OCI-LY7 (cell line): ENCODE data around the gene BMPER. TPM values are rescaled to one million over a fixed set of nuclear protein-coding genes. Genes with fewer than 3 reads are reported as not detected.

Source experiments
- BruUV-seq: library from RNA; stranded (reverse); fragments of 400-500 nt; replicated peaks from 2 replicates; lab custom pipeline; 2021; lab: Mats Ljungman, UMichigan
- CTCF ChIA-PET: fragments of 300-600 bp; sonication (Branson Sonifier 250); formaldehyde crosslinking; loops from one replicate; lab custom pipeline; 2022; ENCODE audit warnings: antibody characterized with exemption; ENCODE audit not compliant: unreplicated experiment; lab: Charles Lee
- POLR2A ChIA-PET: fragments of 300-600 bp; sonication (Branson Sonifier 250); formaldehyde crosslinking; loops from one replicate; lab custom pipeline; 2022; ENCODE audit warnings: antibody characterized with exemption; lab: Charles Lee
- DNase-seq: peaks from one replicate; pipeline ENCODE4 v3.0.0-alpha.2; 2015; ENCODE audit warnings: low spot score
- H2AFZ ChIP-seq: fragments of 200-600 bp; sonication (generic), shearing (Covaris generic); 2 replicates; pipeline ENCODE4 v1.6.1; 2014; ENCODE audit warnings: mild to moderate bottlenecking, antibody characterized with exemption, low read length, moderate library complexity
- H3K27ac ChIP-seq: fragments of 200-600 bp; sonication (generic); 2 replicates; pipeline ENCODE4 v1.5.1; 2014; ENCODE audit warnings: mixed run types, low read depth, mild to moderate bottlenecking, moderate library complexity, low read length, inconsistent platforms; ENCODE audit not compliant: poor library complexity, severe bottlenecking
- H3K36me3 ChIP-seq: fragments of 200-600 bp; sonication (generic); 2 replicates; pipeline ENCODE4 v1.6.1; 2014; ENCODE audit warnings: mild to moderate bottlenecking, antibody characterized with exemption, low read length, moderate library complexity, mixed read lengths; ENCODE audit not compliant: insufficient read depth
- H3K4me1 ChIP-seq: fragments of 200-600 bp; sonication (generic); 2 replicates; pipeline ENCODE4 v1.5.1; 2014; ENCODE audit warnings: mild to moderate bottlenecking, low read length; ENCODE audit not compliant: insufficient read depth, poor library complexity, severe bottlenecking
- H3K4me2 ChIP-seq: fragments of 200-600 bp; sonication (generic); 2 replicates; pipeline ENCODE4 v1.6.1; 2014; ENCODE audit warnings: mild to moderate bottlenecking, low read length
- H3K4me3 ChIP-seq: fragments of 200-600 bp; sonication (generic); 2 replicates; pipeline ENCODE4 v1.5.1; 2014; ENCODE audit warnings: mild to moderate bottlenecking, low read depth, low read length; ENCODE audit not compliant: poor library complexity, severe bottlenecking
- H3K79me2 ChIP-seq: fragments of 200-600 bp; sonication (generic); 2 replicates; pipeline ENCODE4 v1.6.1; 2016; ENCODE audit warnings: low read depth, mild to moderate bottlenecking, low read length, moderate library complexity, mixed read lengths; ENCODE audit not compliant: insufficient read depth
- H3K9me2 ChIP-seq: fragments of 200-600 bp; sonication (generic); 2 replicates; pipeline ENCODE4 v1.6.1; 2016; ENCODE audit warnings: mild to moderate bottlenecking, low read length, mixed read lengths; ENCODE audit not compliant: insufficient read depth
- H3K9me3 ChIP-seq: fragments of 200-600 bp; sonication (generic); 2 replicates; pipeline ENCODE4 v1.6.1; 2014; ENCODE audit warnings: mild to moderate bottlenecking, mixed run types, low read length, mixed read lengths
- H4K20me1 ChIP-seq: fragments of 200-600 bp; sonication (generic); 2 replicates; pipeline ENCODE4 v1.6.1; 2014; ENCODE audit warnings: mild to moderate bottlenecking, antibody characterized with exemption, low read length, moderate library complexity, mixed read lengths; ENCODE audit not compliant: insufficient read depth
- EZH2phosphoT487 ChIP-seq: fragments of 200-600 bp; sonication (generic); IDR thresholded peaks from 2 replicates; pipeline ENCODE4 v1.6.1; 2018; ENCODE audit warnings: low read depth, borderline replicate concordance, mild to moderate bottlenecking, mixed run types, antibody characterized with exemption, low read length, moderate library complexity, mixed read lengths
- intact Hi-C: fragments of 100-400 bp; cut with micrococcal nuclease; formaldehyde crosslinking; loops from one replicate; pipeline ENCODE4 v1.10.0; 2022; ENCODE audit not compliant: unreplicated experiment
- total RNA-seq, 2 experiments: library from RNA; depleted of rRNA in 1 of 2; stranded (reverse); fragments of >200 nt in 1 of 2; shearing (Covaris generic) in 1 of 2; gene quantifications; 2 replicates each; pipeline ENCODE4 v1.2.3, GENCODE V29; 2014 to 2022
- TF ChIP-seq, protein P1 (sequence below): fragments of 200-600 bp; sonication (generic); conservative IDR thresholded peaks from 2 replicates; pipeline ENCODE4 v1.5.1; 2014; ENCODE audit warnings: mild to moderate bottlenecking, antibody characterized with exemption, low read length, moderate library complexity, mixed read lengths

Gene BMPER
- total RNA-seq, 2 experiments from 2014 or later: not detected

- CTCF ChIA-PET: no interaction called here
- DNase-seq: no peak
- no peaks in the 10 kb centered on the region for H3K9me2 ChIP-seq
- no peaks in the 10 kb centered on the region for H3K36me3 ChIP-seq
- no peaks in the 10 kb centered on the region for H3K79me2 ChIP-seq
- BruUV-seq: no TSS peak
- POLR2A ChIA-PET: no interaction called here
- intact Hi-C loops: no loop called here
- H3K4me2 ChIP-seq: no peak overlapping the region
- no peaks in the 10 kb centered on the region for H4K20me1 ChIP-seq
- no peak for TF ChIP-seq EZH2phosphoT487
- TF ChIP-seq, protein P1, sequence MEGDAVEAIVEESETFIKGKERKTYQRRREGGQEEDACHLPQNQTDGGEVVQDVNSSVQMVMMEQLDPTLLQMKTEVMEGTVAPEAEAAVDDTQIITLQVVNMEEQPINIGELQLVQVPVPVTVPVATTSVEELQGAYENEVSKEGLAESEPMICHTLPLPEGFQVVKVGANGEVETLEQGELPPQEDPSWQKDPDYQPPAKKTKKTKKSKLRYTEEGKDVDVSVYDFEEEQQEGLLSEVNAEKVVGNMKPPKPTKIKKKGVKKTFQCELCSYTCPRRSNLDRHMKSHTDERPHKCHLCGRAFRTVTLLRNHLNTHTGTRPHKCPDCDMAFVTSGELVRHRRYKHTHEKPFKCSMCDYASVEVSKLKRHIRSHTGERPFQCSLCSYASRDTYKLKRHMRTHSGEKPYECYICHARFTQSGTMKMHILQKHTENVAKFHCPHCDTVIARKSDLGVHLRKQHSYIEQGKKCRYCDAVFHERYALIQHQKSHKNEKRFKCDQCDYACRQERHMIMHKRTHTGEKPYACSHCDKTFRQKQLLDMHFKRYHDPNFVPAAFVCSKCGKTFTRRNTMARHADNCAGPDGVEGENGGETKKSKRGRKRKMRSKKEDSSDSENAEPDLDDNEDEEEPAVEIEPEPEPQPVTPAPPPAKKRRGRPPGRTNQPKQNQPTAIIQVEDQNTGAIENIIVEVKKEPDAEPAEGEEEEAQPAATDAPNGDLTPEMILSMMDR: no peak
- H3K27ac ChIP-seq: no peak overlapping the region
- no peak overlapping the region for H3K4me3 ChIP-seq
- H3K4me1 ChIP-seq: no peaks in the 10 kb centered on the region
- no peak overlapping the region for H2AFZ ChIP-seq
- H3K9me3 ChIP-seq: peaks cover 4% of the 10 kb centered on the region; the same call in 1 of the 2 replicates
Observed at GRCh38 chr7:34124765-34125164, 219.4 kb downstream of the BMPER start.

DNA sequence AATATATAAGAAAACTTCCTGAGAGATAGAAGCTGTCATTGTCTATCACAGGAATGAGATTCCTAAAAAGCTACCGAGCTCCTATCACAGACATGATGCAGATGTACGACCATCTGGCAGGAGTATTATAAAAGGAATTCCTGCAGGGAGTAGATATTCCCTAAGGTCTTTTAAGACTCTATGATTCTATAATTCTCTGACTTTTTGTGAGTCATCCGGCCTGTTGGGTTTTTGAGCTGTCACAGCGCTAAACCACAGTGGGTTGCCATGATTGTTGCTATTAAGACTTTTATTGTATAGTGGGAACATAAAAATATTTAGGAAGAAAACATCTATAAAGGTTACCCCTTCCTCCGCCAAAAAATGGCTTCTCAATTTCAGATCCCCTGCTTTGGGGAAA, 223.4 kb downstream of the BMPER start:
- CTCF ChIA-PET: interaction anchor here (0.6 kb wide), 1 partner anchor 8 kb away, joined by 12 read pairs; no protein-coding TSS in a partner anchor
- Histone ChIP-seq H2AFZ (no peak overlapping the region), H3K4me1 (no peaks in the 10 kb centered on the region), H3K27ac (no peak overlapping the region), H3K9me3 (peaks cover 4% of the 10 kb centered on the region; the same call in 1 of the 2 replicates), H3K4me2 (no peak overlapping the region), H4K20me1 (no peaks in the 10 kb centered on the region), H3K4me3 (no peak overlapping the region), H3K36me3 (no peaks in the 10 kb centered on the region), H3K79me2 (no peaks in the 10 kb centered on the region), H3K9me2 (no peaks in the 10 kb centered on the region)
- TF ChIP-seq EZH2phosphoT487: no peak
- TF ChIP-seq, protein P1: no peak
- BruUV-seq: no TSS peak
- intact Hi-C loops: no loop called here
- no peak for DNase-seq
- POLR2A ChIA-PET: no interaction called here

GRCh38 chr7:34130558-34131295, 225.4 kb downstream of the BMPER start:
- ChIA-PET POLR2A (interaction anchor here (0.6 kb wide), 1 partner anchor 227 kb away, joined by 4 read pairs; no protein-coding TSS in a partner anchor), CTCF (no interaction called here)
- no peak for TF ChIP-seq EZH2phosphoT487
- TF ChIP-seq, protein P1: no peak
- H3K4me3 ChIP-seq: no peak overlapping the region
- no peaks in the 10 kb centered on the region for H3K9me2 ChIP-seq
- H3K4me1 ChIP-seq: no peaks in the 10 kb centered on the region
- no peak overlapping the region for H2AFZ ChIP-seq
- H3K27ac ChIP-seq: no peak overlapping the region
- H4K20me1 ChIP-seq: no peaks in the 10 kb centered on the region
- no peaks in the 10 kb centered on the region for H3K36me3 ChIP-seq
- H3K9me3 ChIP-seq: no peaks in the 10 kb centered on the region
- intact Hi-C loops: no loop called here
- BruUV-seq: no TSS peak
- H3K79me2 ChIP-seq: no peaks in the 10 kb centered on the region
- DNase-seq: no peak
- H3K4me2 ChIP-seq: no peak overlapping the region
